ENCODE data around the gene C19orf85.

C19orf85 gene

DNA sequence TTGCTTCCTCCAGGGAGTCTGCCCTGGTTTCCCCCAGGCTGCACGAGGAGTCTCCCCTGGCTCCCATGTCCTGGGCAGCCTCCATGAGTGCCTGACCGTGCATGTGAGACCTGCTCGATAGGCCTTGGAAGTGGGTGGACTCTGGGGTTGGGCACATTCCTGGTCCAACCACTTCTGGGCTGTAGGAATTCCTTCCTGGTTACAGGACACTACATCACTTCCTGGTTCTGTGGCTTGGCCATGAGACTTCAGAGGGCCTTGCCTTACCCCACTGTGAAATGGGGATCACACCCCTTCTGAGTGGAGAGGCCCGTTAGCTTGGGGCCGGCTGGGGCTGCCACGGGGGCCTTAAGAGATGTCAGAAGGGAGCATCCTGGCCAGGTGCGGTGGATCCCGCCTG lies 7.9 kb upstream of the C19orf85 start:
- Histone ChIP-seq H3K27me3 (ENCODE audit: control insufficient read depth, insufficient read depth, low read length) (no peaks in the 10 kb centered on the region), H2AFZ (no peak overlapping the region), H3K9ac (no peak overlapping the region), H3K4me1 (peaks cover 18% of the 10 kb centered on the region), H3K4me2 (ENCODE audit: low read length) (no peak overlapping the region), H3K27ac (no peak overlapping the region), H3K9me3 (ENCODE audit: control insufficient read depth, low read length) (no peaks in the 10 kb centered on the region), H3K36me3 (ENCODE audit: control insufficient read depth, insufficient read depth, low read length) (no peaks in the 10 kb centered on the region), H3K4me3 (ENCODE audit: low read depth, low read length) (no peak overlapping the region), H3K79me2 (peaks cover 6% of the 10 kb centered on the region)
- TF ChIP-seq, protein P1, sequence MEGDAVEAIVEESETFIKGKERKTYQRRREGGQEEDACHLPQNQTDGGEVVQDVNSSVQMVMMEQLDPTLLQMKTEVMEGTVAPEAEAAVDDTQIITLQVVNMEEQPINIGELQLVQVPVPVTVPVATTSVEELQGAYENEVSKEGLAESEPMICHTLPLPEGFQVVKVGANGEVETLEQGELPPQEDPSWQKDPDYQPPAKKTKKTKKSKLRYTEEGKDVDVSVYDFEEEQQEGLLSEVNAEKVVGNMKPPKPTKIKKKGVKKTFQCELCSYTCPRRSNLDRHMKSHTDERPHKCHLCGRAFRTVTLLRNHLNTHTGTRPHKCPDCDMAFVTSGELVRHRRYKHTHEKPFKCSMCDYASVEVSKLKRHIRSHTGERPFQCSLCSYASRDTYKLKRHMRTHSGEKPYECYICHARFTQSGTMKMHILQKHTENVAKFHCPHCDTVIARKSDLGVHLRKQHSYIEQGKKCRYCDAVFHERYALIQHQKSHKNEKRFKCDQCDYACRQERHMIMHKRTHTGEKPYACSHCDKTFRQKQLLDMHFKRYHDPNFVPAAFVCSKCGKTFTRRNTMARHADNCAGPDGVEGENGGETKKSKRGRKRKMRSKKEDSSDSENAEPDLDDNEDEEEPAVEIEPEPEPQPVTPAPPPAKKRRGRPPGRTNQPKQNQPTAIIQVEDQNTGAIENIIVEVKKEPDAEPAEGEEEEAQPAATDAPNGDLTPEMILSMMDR (IDR thresholded peaks at IDR 0.05), result no peak

DNA sequence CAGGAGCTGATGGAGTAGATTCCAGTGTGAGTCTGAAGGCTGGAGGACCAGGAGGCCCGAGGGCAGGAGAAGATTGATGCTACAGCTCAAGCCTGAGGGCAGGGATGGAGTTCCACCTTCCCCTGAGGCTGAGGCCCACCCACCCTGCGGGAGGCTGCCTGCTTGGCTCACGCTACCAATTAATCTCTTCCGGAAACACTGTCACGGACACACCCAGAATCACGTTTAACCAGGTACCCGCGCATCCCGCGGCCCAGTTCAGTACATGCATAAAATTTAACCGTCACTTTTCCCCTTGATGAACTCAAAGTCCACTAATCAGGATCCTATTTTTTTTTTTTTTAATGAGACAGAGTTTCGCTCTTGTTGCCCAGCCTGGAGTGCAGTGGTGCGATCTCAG lies 6.7 kb upstream of the C19orf85 start:
- Histone ChIP-seq H3K79me2 (no peaks in the 10 kb centered on the region), H2AFZ (no peak overlapping the region), H3K27me3 (ENCODE audit: control insufficient read depth, insufficient read depth, low read length) (no peaks in the 10 kb centered on the region), H3K36me3 (ENCODE audit: control insufficient read depth, insufficient read depth, low read length) (no peaks in the 10 kb centered on the region), H3K4me2 (ENCODE audit: low read length) (no peak overlapping the region), H3K9me3 (ENCODE audit: control insufficient read depth, low read length) (no peaks in the 10 kb centered on the region), H3K27ac (no peak overlapping the region), H3K4me3 (ENCODE audit: low read depth, low read length) (no peak overlapping the region), H3K9ac (no peak overlapping the region), H3K4me1 (peaks cover 18% of the 10 kb centered on the region)
- TF ChIP-seq, protein P1 (IDR thresholded peaks at IDR 0.05), result no peak

DNA sequence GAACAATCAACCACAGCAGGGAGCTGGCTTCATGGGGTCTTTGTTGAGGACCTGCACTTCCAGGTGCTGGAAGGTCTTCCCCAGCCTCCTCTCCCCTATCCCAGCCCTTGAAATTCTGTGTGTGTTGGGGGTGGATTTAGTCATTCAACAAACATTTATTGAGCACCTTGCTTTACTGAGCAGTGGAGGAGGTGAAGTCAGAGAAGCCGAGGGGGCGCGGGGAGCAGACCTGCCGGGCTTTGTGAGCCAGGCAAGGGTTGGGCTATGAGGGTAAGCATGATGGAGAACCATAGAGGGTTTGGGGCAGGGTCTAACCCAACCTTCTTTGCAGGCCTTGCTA lies 3.5 kb upstream of the C19orf85 start:
- Histone ChIP-seq H3K27ac (no peak overlapping the region), H3K9ac (no peak overlapping the region), H3K4me2 (ENCODE audit: low read length) (no peak overlapping the region), H3K4me1 (peaks cover 6% of the 10 kb centered on the region), H2AFZ (peak overlapping the region; percentile 27), H3K9me3 (ENCODE audit: control insufficient read depth, low read length) (no peaks in the 10 kb centered on the region), H3K4me3 (ENCODE audit: low read depth, low read length) (no peak overlapping the region), H3K36me3 (ENCODE audit: control insufficient read depth, insufficient read depth, low read length) (no peaks in the 10 kb centered on the region), H3K79me2 (no peaks in the 10 kb centered on the region), H3K27me3 (ENCODE audit: control insufficient read depth, insufficient read depth, low read length) (no peaks in the 10 kb centered on the region)
- TF ChIP-seq, protein P1 (IDR thresholded peaks at IDR 0.05), result no peak

DNA sequence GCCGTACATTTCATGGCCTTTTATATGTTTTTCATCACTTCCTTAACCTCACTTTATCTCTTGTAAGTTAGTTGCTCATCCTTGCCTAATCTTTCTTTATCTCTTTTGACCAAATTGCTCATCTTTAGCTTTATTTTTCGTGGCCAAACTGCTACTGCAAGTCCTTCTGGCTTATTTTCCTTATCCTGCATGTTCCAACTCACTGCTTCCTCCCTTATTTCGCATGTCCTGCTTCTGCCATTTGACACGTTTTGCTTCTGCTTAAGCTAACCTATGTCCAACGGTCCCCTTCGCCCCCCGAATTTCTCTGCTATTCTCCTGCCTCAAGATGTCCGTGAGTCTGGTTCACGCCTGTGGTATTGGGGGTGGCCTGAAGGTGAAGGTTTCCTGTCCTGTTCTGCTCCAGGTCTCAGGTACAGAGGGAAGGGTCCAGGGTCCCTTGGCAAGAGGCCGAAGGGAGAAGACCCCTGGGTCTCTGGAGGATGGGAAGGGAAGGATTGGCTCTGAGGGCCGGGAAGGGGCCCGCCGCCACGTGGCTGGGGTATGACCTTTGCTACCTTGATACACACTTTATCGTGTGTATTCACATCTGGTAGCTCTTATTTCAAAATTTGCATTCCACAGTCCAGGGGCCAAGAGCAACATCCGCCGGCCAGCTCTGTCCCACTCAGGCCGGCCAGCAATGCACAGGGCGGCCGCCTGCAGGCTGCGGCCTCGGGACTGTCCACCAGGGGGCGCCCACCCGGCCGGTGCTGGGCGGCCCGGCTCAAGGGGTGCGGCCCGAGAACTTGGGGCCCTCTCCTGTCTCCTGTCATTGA lies 2.9 kb upstream of the C19orf85 start:
- TF ChIP-seq, protein P1 (IDR thresholded peaks at IDR 0.05), result peak; percentile 99
- H3K9ac ChIP-seq, result no peak overlapping the region
- H3K9me3 ChIP-seq (ENCODE audit: control insufficient read depth, low read length), result no peaks in the 10 kb centered on the region
- no peak overlapping the region for H3K27ac ChIP-seq
- H3K4me2 ChIP-seq (ENCODE audit: low read length), result no peak overlapping the region
- H3K27me3 ChIP-seq (ENCODE audit: control insufficient read depth, insufficient read depth, low read length), result no peaks in the 10 kb centered on the region
- no peak overlapping the region for H3K4me3 ChIP-seq (ENCODE audit: low read depth, low read length)
- H3K4me1 ChIP-seq, result peaks cover 6% of the 10 kb centered on the region
- peak overlapping the region; percentile 27 for H2AFZ ChIP-seq
- no peaks in the 10 kb centered on the region for H3K36me3 ChIP-seq (ENCODE audit: control insufficient read depth, insufficient read depth, low read length)
- H3K79me2 ChIP-seq, result no peaks in the 10 kb centered on the region

DNA sequence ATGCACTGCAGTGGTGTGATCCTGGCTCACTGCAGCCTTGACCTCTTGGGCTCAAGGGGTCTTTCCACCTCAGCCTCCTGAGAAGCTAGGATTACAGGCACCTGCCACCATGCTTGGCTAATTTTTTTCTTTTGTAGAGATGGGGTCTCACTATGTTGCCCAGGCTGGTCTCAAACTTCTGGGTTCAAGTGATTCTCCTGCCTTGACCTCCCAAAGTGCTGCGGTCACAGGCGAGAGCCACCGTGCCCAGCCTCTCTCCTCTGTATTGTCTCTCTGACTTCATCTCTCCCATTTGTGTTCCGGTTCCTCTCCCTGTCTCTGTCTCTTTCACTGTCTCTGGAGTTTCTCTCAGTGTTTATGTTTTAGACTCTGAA lies 1.7 kb upstream of the C19orf85 start:
- H3K4me3 ChIP-seq (ENCODE audit: low read depth, low read length), result no peak overlapping the region
- H3K36me3 ChIP-seq (ENCODE audit: control insufficient read depth, insufficient read depth, low read length), result no peaks in the 10 kb centered on the region
- H3K9ac ChIP-seq, result no peak overlapping the region
- H3K4me1 ChIP-seq, result peaks cover 6% of the 10 kb centered on the region
- TF ChIP-seq, protein P1 (IDR thresholded peaks at IDR 0.05), result no peak
- H3K9me3 ChIP-seq (ENCODE audit: control insufficient read depth, low read length), result no peaks in the 10 kb centered on the region
- H2AFZ ChIP-seq, result no peak overlapping the region
- no peak overlapping the region for H3K4me2 ChIP-seq (ENCODE audit: low read length)
- no peak overlapping the region for H3K27ac ChIP-seq
- no peaks in the 10 kb centered on the region for H3K79me2 ChIP-seq
- H3K27me3 ChIP-seq (ENCODE audit: control insufficient read depth, insufficient read depth, low read length), result no peaks in the 10 kb centered on the region
